ENCODE results near the gene DLEC1.
"Not testable (repeated sequence)": the region's sequence is repeated elsewhere in the genome, so short reads cannot be mapped to it uniquely, and the experiment has no call there.

The DLEC1 gene

GRCh38 chr3:38120693-38121450 is 81.9 kb downstream of the DLEC1 start:
- no peak for DNase-seq (ENCODE audit: low spot score)

GRCh38 chr3:38121451-38121831 is 82.4 kb downstream of the DLEC1 start:
- DNase-seq (ENCODE audit: low spot score) = no peak

GRCh38 chr3:38121832-38122461 is 82.9 kb downstream of the DLEC1 start:
- DNase-seq (ENCODE audit: low spot score) = no peak

- DNase-seq (ENCODE audit: low spot score) = no peak
Measured at GRCh38 chr3:38122712-38123290, 83.8 kb downstream of the DLEC1 start.

DNA sequence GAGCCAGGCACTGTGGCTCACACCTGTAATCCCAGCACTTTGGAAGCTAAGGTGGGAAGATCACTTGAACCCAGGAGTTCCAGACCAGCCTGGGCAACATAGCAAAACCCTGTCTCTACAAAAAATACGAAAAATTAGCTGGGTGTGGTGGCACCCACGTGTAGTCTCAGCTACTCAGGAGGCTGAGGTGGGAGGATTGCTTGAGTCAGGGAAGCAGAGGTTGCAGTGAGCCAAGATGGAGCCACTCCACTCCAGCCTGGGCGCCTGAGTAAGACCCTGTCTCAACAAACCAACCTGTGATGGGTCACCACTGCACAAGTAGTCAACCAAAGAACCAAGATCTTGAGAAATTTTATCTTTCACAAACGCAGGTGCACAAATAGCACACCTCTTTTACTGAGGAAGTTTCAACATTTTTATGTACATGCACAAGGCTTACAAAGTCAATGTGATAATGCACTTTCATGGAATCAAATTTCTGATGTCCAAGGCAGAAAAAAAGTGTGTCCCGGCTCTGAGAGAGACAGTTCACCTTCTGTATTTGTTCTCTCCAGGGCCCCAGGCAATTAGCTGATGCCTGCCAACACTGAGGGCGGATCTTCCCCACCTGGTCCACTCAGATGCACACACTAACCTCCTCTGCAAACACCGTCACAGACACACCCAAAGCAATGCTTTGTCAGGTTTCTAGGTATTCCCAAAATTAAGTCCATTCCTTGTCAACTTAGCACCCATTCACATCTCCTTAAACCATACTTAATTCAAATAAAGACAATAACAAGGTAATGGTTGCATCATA is 85.5 kb downstream of the DLEC1 start:
- DNase-seq (ENCODE audit: low spot score) = no peak

GRCh38 chr3:38125305-38126120 is 86.5 kb downstream of the DLEC1 start:
- DNase-seq (ENCODE audit: low spot score) = no peak

GRCh38 chr3:38126121-38126892 is 87.3 kb downstream of the DLEC1 start:
- DNase-seq (ENCODE audit: low spot score) = no peak

DNA sequence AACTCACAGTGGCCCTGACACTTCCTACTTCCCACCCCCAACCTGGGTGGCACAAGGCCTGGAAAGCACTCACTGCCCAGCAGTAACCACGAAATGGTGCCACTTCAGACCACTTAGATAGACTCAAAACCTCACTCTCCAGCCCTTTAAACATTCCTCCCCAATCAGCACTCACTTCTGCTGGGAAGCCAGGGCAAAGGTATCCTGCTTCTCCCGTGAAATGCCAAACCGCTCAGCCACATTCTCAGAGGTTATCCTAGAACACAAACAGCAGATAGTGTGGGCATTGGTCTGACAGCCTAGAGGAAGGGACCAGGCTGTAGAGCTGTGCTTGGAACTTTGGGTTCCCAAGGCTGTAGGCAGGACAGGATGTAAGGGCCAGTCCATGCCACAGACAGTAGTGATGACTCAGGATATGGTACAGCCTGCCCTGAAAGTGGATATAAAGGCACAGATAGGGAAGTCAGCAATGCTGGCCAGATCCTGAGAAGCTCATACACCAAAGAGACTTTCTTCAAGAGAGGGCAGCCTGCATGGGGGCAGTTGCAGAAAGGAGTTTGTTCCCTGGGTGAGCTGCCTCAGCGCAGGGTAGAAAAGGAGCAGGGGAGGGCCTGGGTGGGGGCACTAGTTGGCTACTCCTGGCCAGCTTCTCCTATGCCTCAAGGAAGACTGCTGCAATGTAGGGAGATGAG is 88.7 kb downstream of the DLEC1 start:
- no peak for DNase-seq (ENCODE audit: low spot score)

GRCh38 chr3:38128303-38128655 is 89.3 kb downstream of the DLEC1 start:
- DNase-seq (ENCODE audit: low spot score) = no peak

GRCh38 chr3:38129058-38129457 is 90.0 kb downstream of the DLEC1 start:
- no peak for DNase-seq (ENCODE audit: low spot score)

GRCh38 chr3:38130631-38131065 is 91.6 kb downstream of the DLEC1 start:
- DNase-seq (ENCODE audit: low spot score) = no peak

DNA sequence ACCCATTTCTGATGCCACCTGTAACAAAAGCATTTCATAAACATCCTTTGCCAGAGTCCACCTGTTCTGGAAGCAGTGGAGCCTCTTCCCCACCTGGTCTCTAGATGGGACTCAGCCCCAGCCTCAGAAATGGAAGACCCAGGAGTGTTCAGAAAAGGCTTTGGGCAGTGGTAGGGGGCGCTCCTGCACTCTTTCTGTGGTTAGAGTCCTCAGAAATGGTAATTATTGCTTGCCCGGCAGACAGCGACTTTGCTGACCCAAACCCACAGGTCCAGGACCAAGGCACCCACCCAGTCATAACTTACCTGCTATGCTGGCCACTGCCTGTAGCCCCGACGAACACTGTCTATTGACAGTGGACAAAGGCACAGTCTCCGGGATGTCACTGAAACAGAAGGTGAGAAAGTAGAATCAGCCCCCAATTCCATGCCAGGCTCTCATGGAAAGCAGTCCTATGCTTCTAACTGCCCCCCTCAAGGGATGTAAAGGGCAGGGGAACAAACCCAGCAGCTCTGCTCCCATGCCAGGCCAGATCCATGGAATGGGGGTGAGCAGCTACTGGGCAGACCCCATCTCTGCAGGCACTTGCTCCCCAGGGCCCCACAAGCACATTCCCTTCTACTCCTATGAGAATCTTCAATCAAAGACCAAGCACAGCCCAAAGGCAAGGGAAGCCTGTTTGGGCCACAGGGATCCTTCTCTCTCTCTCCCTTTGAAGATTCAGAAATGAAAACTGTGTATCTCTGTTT is 92.8 kb downstream of the DLEC1 start:
- peak; percentile 28 for DNase-seq (ENCODE audit: low spot score)

- DNase-seq (ENCODE audit: low spot score) = no peak
Measured at GRCh38 chr3:38133209-38133556, 94.2 kb downstream of the DLEC1 start.

DNA sequence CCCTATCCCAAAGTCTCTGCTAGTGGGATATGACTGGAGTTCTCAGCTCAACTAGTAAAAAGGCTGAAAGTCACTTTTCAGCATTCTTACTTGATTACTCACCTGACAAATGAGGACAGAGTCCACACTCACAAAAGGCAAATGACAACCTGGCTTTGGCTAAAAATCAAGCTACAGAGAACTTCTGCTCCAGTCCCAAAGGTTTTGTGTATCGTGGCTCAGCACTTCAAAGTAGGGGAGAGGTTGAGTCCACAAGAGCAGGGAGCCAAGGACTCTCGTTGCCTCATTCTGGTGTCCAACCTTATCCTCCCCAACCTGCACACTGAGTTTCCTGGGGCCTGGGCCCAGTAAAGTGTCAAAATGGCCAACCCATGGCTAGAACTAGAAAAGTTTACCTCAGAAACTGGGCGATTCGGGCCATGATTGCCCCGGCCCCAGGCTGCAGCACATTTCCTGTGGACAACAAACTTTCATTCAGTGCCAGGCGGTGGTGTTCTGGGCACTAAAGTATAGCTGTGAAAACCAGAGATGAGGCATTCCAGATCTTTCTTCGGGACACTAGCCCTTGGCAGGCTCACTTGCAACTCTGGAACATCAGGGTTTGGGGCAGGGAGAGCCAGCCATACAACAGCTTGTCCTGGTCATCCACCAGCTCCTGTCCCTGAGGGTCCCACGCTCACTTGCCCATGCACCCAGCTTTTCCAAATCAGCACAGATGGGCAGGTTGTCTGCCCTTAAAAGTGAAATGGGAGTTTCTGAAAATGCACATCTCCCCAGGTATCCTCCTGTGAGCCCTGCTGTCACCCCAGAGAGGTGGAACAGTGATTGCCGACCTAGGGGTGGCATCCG is 94.8 kb downstream of the DLEC1 start:
- no peak for DNase-seq (ENCODE audit: low spot score)

DNA sequence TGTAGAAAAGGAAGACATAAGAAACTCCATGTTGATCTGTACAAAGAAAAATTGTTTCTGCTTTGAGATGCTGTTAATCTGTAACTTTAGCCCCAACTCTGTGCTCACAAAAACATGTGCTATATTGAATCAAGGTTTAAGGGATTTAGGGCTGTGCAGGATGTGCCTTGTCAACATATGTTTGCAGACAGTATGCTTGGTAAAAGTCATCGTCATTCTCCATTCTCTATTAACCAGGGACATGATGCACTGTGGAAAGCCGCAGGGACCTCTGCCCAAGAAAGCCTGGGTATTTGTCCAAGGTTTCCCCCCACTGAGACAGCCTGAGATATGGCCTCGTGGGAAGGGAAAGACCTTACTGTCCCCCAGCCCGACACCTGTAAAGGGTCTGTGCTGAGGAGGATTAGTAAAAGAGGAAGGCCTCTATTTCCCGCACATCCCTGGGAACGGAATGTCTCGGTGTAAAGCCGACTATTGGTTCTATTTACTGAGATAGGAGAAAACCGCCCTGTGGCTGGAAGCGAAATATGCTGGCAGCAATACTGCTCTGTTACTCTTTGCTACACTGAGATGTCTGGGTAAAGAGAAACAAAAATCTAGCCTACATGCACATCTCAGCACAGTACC is 95.6 kb downstream of the DLEC1 start:
- not testable (repeated sequence) for DNase-seq (ENCODE audit: low spot score)

DNA sequence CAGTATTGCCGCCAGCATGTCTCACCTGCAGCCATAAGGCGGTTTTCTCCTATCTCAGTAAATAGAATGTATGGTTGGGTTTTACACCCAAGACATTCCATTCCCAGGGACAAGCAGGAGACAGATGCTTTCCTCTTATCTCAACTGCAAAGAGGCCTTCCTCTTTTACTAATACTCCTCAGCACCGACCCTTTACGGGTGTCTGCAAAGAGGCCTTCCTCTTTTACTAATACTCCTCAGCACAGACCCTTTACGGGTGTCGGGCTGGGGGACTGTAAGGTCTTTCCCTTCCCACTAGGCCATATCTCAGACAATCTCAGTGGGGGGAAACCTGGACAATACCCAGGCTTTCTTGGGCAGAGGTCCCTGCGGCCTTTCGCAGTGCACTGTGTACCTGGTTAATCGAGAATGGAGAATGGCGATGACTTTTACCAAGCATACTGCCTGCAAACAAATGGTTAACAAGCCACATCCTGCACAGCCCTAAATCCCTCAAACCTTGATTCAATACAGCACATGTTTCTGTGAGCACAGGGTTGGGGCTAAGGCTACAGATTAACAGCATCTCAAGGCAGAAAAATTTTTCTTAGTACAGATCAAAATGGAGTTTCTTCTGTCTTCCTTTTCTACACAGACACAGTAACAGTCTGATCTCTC is 96.7 kb downstream of the DLEC1 start:
- DNase-seq (ENCODE audit: low spot score) = peak; percentile 38

GRCh38 chr3:38136393-38136776 is 97.4 kb downstream of the DLEC1 start:
- DNase-seq (ENCODE audit: low spot score) = no peak
